Measurements from ENCODE around the gene OR2T34.
"Not testable (repeated sequence)": the region's sequence is repeated elsewhere in the genome, so short reads cannot be mapped to it uniquely, and the experiment has no call there.

Gene OR2T34

DNA sequence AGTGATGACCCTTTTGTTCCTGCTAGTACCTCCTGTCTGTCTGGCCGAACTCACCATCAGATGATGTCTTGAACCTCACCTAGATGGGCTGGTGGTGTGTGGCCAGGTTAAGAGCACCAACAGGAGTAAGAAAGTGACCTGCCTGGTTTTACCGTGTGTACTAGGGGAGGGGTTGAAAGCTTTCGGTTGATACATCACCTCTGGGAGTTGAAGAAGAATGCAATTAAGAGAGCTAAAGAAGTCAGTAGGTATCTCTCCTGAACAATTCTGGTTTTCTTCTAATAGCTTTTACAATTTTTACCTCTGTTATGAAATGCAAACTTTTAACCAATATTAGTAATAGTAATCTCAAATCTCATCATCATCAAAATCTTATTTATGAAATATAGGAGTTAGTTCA lies 11.9 kb downstream of the OR2T34 start, which contains the start of gene OR2T29:
Gene OR2T29, minus strand, starts transcription at position 101 of the 400 bp plus-strand sequence. CDS start 3,281 bp downstream, outside the sequence.
- H3K4me1 ChIP-seq (ENCODE audit: control insufficient read depth, insufficient read depth, low read length); H3K27me3 ChIP-seq (replicated peaks; ENCODE audit: control insufficient read depth, insufficient read depth, low read length); DNase-seq (ENCODE audit: low read depth); H3K36me3 ChIP-seq (ENCODE audit: control insufficient read depth, insufficient read depth, low read length, severe bottlenecking); H3K9me3 ChIP-seq (ENCODE audit: control insufficient read depth, low read length); H3K9ac ChIP-seq (ENCODE audit: low read length); H3K4me3 ChIP-seq (ENCODE audit: low read length): not testable (repeated sequence)

DNA sequence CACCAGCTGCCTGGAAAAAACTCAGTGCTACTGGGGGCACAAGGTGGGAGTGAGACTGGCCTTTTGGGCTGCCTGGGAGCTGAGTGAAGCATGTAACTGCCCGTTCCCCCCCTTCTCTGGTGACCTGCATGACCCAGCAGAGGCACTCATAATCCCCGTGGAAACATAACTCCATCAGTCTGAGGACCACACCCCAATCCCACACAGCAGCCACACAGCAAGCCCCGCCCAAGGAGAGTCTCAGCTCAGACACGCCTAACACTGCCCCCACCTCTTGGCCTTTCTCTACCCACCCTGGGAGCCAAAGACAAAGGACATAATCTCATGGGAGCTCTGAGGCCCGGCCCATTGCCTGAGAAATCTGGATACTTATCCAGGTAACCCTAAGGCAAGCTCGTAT lies 23.5 kb downstream of the OR2T34 start:
- H3K36me3 ChIP-seq (ENCODE audit: control insufficient read depth, insufficient read depth, low read length, severe bottlenecking); H3K9ac ChIP-seq (ENCODE audit: low read length); H3K4me3 ChIP-seq (ENCODE audit: low read length); H3K27me3 ChIP-seq (replicated peaks; ENCODE audit: control insufficient read depth, insufficient read depth, low read length); H3K9me3 ChIP-seq (ENCODE audit: control insufficient read depth, low read length); DNase-seq (ENCODE audit: low read depth); H3K4me1 ChIP-seq (ENCODE audit: control insufficient read depth, insufficient read depth, low read length): not testable (repeated sequence)

DNA sequence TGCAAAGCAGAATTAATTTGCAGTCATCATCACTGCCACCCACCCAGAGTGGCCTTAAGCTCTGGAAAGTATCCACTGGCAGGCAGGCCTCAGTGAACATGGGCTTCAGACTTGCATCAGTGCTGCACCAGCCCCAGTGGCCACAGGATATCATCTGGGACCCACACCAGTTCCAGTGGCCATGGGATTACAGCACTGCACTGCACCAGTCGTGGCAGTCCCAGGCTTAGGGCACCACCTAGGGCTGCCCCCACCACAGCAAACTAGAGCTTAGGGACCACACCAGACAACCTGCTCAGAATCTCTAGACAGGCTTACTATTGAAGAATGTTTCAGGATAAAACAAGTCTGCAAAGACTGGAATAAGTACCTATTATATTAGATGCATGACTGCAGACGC lies 27.2 kb downstream of the OR2T34 start:
- not testable (repeated sequence) for H3K4me3 ChIP-seq (ENCODE audit: low read length); H3K36me3 ChIP-seq (ENCODE audit: control insufficient read depth, insufficient read depth, low read length, severe bottlenecking); H3K27me3 ChIP-seq (replicated peaks; ENCODE audit: control insufficient read depth, insufficient read depth, low read length); H3K9ac ChIP-seq (ENCODE audit: low read length); H3K4me1 ChIP-seq (ENCODE audit: control insufficient read depth, insufficient read depth, low read length); H3K9me3 ChIP-seq (ENCODE audit: control insufficient read depth, low read length); DNase-seq (ENCODE audit: low read depth)

GRCh38 chr1:248537449-248537848 lies 37.1 kb downstream of the OR2T34 start:
- H3K4me1 ChIP-seq (ENCODE audit: control insufficient read depth, insufficient read depth, low read length); H3K36me3 ChIP-seq (ENCODE audit: control insufficient read depth, insufficient read depth, low read length, severe bottlenecking); H3K4me3 ChIP-seq (ENCODE audit: low read length); H3K27me3 ChIP-seq (replicated peaks; ENCODE audit: control insufficient read depth, insufficient read depth, low read length); H3K9me3 ChIP-seq (ENCODE audit: control insufficient read depth, low read length); H3K9ac ChIP-seq (ENCODE audit: low read length); DNase-seq (ENCODE audit: low read depth): not testable (repeated sequence)

All from adipocyte (in vitro differentiated cells).